ENCODE data around the gene DTNBP1. TPM values are rescaled to one million over a fixed set of nuclear protein-coding genes. Genes with fewer than 3 reads are reported as not detected.

The DTNBP1 gene
- total and polyA plus RNA-seq, 2 of the 8 experiments (the other 6 are each of a cell fraction or from before 2014, with no cell fraction given): 13.5 to 22.1 TPM

GRCh38 chr6:15493437-15494168 is 169.2 kb downstream of the DTNBP1 start:
- peaks cover 7 to 95% of the 10 kb centered on the region in 2 experiments for H3K79me2 ChIP-seq (ENCODE audit: control insufficient read depth in 1 of 2, insufficient read depth in 2 of 2, low read length in 2 of 2)
- POLR2A ChIA-PET (ENCODE audit: partially characterized antibody): no interaction called here
- no peaks in the 10 kb centered on the region for H3K23me2 ChIP-seq (ENCODE audit: low read depth, low read length)
- H4K8ac ChIP-seq (ENCODE audit: extremely low read depth, insufficient read depth, low read length): no peak overlapping the region
- H3K9ac ChIP-seq (replicated peaks in 1 of 4; ENCODE audit: extremely low read depth in 1 of 4, low read depth in 3 of 4, low read length in 3 of 4): no peak overlapping the region
- H3K23ac ChIP-seq (ENCODE audit: insufficient read length): no peak overlapping the region
- no peak overlapping the region for H2BK12ac ChIP-seq (ENCODE audit: low read depth, low read length)
- H2BK120ac ChIP-seq (replicated peaks; ENCODE audit: low read depth, low read length): no peak overlapping the region
- H2BK5ac ChIP-seq (ENCODE audit: low read depth, low read length): no peak overlapping the region
- H3K4me2 ChIP-seq (ENCODE audit: insufficient read depth in 1 of 2, low read depth in 2 of 2, low read length in 2 of 2): peak overlapping the region; percentile 61 to 68
- no peak for DNase-seq (ENCODE audit: low read depth in 1 of 2, low spot score in 2 of 2)
- no peak overlapping the region; the same call in 1 of the 2 replicates for H3K18ac ChIP-seq (ENCODE audit: extremely low read depth, low read length)
- H3K56ac ChIP-seq (replicated peaks; ENCODE audit: insufficient read length, low read depth, low read length): no peak overlapping the region
- FAIRE-seq: peak; percentile 62
- no peak overlapping the region for H2AK5ac ChIP-seq (ENCODE audit: low read depth, low read length)
- H3K79me1 ChIP-seq (ENCODE audit: low read depth, low read length): peaks cover 20% of the 10 kb centered on the region
- H2BK15ac ChIP-seq (ENCODE audit: low read length): no peak overlapping the region
- peaks cover 23 to 41% (median 31%) of the 10 kb centered on the region in 4 experiments for H3K4me1 ChIP-seq (replicated peaks in 1 of 4; ENCODE audit: control insufficient read depth in 3 of 4, insufficient read depth in 4 of 4, low read length in 3 of 4)
- no peak overlapping the region for H3K27ac ChIP-seq (ENCODE audit: low read depth, low read length)
- no peak overlapping the region for H3K14ac ChIP-seq (ENCODE audit: insufficient read length)
- H3K36me3 ChIP-seq (ENCODE audit: control insufficient read depth in 2 of 4, insufficient read depth in 4 of 4, low read length in 3 of 4): peaks cover 32 to 59% (median 37%) of the 10 kb centered on the region in 4 experiments
- no peak overlapping the region for H4K5ac ChIP-seq (ENCODE audit: insufficient read length, low read depth, low read length)
- WGBS, 2 experiments (ENCODE audit: extremely low coverage in 1 of 2, insufficient coverage in 1 of 2, insufficient read length in 1 of 2, insufficient replicate concordance in 2 of 2, low coverage in 1 of 2, low lambda C conversion rate in 2 of 2, missing lambda C conversion rate in 1 of 2): 75% methylated on average over 9 of the region's 9 CpGs; no CpG with 5 or more reads in 1 of the 2 experiments
- H4K20me1 ChIP-seq (replicated peaks in 1 of 2; ENCODE audit: control insufficient read depth in 1 of 2, insufficient read depth in 2 of 2, low read length in 2 of 2): peaks cover 60 to 63% of the 10 kb centered on the region in 2 experiments
- CTCF ChIA-PET (ENCODE audit: partially characterized antibody): interaction anchor here (0.7 to 1.5 kb wide), 7 partner anchors 10 to 71 kb away, joined by 3 to 4 read pairs (median 3); no protein-coding TSS in a partner anchor
- H3K4me3 ChIP-seq (ENCODE audit: extremely low read depth in 1 of 4, insufficient read depth in 2 of 4, low read depth in 3 of 4, low read length in 4 of 4): peak overlapping the region in 1 of 4 experiments; percentile 39; a peak in 1 of 8 replicates
- no peaks in the 10 kb centered on the region; a peak in 1 of 4 replicates for H3K9me3 ChIP-seq (ENCODE audit: insufficient read depth in 2 of 2, low read depth in 1 of 2, low read length in 1 of 2)
- no peak overlapping the region for H3K4ac ChIP-seq (replicated peaks; ENCODE audit: insufficient read length, low read depth, low read length)
- H4K91ac ChIP-seq (replicated peaks; ENCODE audit: insufficient read length, low read length): no peak overlapping the region
- H3K27me3 ChIP-seq (replicated peaks in 1 of 4; ENCODE audit: control insufficient read depth in 3 of 4, extremely low read depth in 1 of 4, insufficient read depth in 3 of 4, low read length in 3 of 4): no peaks in the 10 kb centered on the region
- no peak overlapping the region for H2AFZ ChIP-seq (ENCODE audit: low read length)
- TF ChIP-seq CHD2 (IDR thresholded peaks at IDR 0.05; ENCODE audit: low read length) (no peak), SP1 (IDR thresholded peaks at IDR 0.05; ENCODE audit: low read depth, low read length) (peak; percentile 35; the same call in 1 of the 2 replicates), NANOG (IDR thresholded peaks at IDR 0.05; ENCODE audit: insufficient read depth, low read depth, low read length, poor library complexity, severe bottlenecking) (peak; percentile 86), SIX5 (IDR thresholded peaks at IDR 0.05; ENCODE audit: low read depth, low read length) (no peak), POLR2AphosphoS5 (IDR thresholded peaks at IDR 0.05; ENCODE audit: low read depth, low read length) (0 out of 2 replicates have a peak, but pooled peaks have one; percentile 36), SIN3A (conservative IDR thresholded peaks at IDR 0.05 in 1 of 2, IDR thresholded peaks at IDR 0.05 in 1 of 2; ENCODE audit: low read depth in 1 of 2, low read length in 2 of 2) (0 out of 4 replicates have a peak, but pooled peaks of 1 of the 2 experiments have one; percentile 6), TAF7 (optimal IDR thresholded peaks at IDR 0.05; ENCODE audit: borderline replicate concordance, low read depth, low read length) (no peak), POLR2A (IDR thresholded peaks at IDR 0.05; ENCODE audit: control extremely low read depth in 1 of 2, low read depth in 2 of 2, low read length in 2 of 2) (0 out of 3 replicates have a peak, but pooled peaks of 1 of the 2 experiments have one; percentile 1)
- no peak overlapping the region for H2BK20ac ChIP-seq (ENCODE audit: low read length)
